Duodenal mucosa (tissue), 2 donors: ENCODE data around the gene SLC7A10.

ENCODE experiments used
- H3K27ac ChIP-seq: one replicate; pipeline ENCODE4 v1.7.0; 2013; ENCODE audit warnings: low read depth, low read length
- H3K27me3 ChIP-seq, 2 donors: one replicate each; pipeline ENCODE4 v1.7.0; 2013; ENCODE audit warnings: low read length in 2 of 2, control low read depth in 1 of 2; ENCODE audit not compliant: insufficient read depth in 2 of 2, control insufficient read depth in 1 of 2
- H3K36me3 ChIP-seq, 2 donors: one replicate each; pipeline ENCODE4 v1.7.0; 2013; ENCODE audit warnings: low read length in 2 of 2, control low read depth in 1 of 2; ENCODE audit not compliant: insufficient read depth in 2 of 2, control insufficient read depth in 1 of 2
- H3K4me1 ChIP-seq, 2 donors: one replicate each; pipeline ENCODE4 v1.7.0; 2013; ENCODE audit warnings: low read length in 2 of 2, control low read depth in 1 of 2; ENCODE audit not compliant: insufficient read depth in 2 of 2, control insufficient read depth in 1 of 2
- H3K4me3 ChIP-seq, 2 donors: one replicate each; pipeline ENCODE4 v1.7.0; 2013; ENCODE audit warnings: low read length in 2 of 2, low read depth in 1 of 2
- H3K9ac ChIP-seq, 2 donors: one replicate each; pipeline ENCODE4 v1.7.0; 2013; ENCODE audit warnings: low read length in 2 of 2, low read depth in 1 of 2
- H3K9me3 ChIP-seq, 2 donors: one replicate each; pipeline ENCODE4 v1.7.0; 2013; ENCODE audit warnings: low read length in 2 of 2, control low read depth in 1 of 2; ENCODE audit not compliant: control insufficient read depth in 1 of 2

Gene SLC7A10

DNA sequence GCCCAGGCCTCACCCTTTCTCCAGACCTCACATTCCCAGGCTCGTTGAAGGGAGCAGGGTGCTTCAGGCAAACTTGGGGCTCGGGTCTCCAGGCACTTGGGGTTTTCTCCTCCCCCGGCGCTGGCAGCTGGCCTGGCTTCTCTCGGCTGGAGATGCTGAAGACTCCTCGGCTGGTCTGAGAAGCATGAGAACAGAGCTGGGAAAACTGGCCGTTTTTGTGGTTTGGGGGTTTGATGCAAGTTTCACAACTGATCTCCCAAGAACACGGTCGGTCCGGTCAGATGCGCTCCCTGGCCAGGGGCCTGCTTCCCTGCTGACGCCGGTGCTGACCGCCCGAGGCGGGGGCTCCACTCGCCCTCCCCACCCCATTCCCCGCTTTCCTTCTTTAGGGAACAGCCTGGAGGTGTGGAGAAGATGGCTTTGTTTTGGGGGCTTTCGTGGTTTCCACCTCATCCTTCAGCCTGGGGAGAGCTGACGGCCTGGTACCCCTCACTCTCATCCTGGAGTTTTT is 41.4 kb upstream of the SLC7A10 start:
- no peak overlapping the region for H3K27ac ChIP-seq
- H3K4me1 ChIP-seq, result no peaks in the 10 kb centered on the region
- no peaks in the 10 kb centered on the region for H3K36me3 ChIP-seq
- no peak overlapping the region for H3K4me3 ChIP-seq
- no peaks in the 10 kb centered on the region for H3K27me3 ChIP-seq
- no peak overlapping the region for H3K9ac ChIP-seq
- H3K9me3 ChIP-seq, result no peaks in the 10 kb centered on the region

DNA sequence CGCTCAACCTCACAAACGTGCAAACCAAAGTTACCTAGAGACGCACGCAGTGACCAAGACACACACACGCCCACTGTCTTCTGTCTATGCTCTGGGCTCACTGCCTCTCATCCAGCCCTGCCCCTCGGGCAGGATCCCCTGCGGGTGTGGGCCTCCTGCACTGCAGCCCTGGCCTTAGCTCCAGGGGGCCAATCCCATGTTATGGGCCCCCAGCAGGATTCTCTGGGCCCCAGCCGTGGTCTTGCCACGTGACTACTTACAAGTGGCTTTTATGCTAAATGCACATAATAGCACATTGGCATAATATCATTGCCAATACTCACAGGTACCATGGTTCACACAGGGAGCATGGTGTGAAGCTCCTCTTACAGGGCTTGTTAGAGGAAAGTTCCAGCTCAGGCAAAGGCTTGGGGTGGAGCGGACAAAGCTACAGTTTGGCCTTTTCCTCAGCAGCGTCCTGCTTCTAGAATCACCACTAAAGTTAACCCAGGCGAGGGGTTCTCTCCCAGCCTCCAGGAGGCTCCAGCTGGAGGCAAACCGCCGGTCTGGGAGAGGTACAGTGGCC is 39.3 kb upstream of the SLC7A10 start:
- H3K27ac ChIP-seq, result no peak overlapping the region
- H3K4me3 ChIP-seq, result no peak overlapping the region
- H3K4me1 ChIP-seq, result no peaks in the 10 kb centered on the region
- no peaks in the 10 kb centered on the region for H3K27me3 ChIP-seq
- H3K9ac ChIP-seq, result no peak overlapping the region
- no peaks in the 10 kb centered on the region for H3K9me3 ChIP-seq
- H3K36me3 ChIP-seq, result no peaks in the 10 kb centered on the region

DNA sequence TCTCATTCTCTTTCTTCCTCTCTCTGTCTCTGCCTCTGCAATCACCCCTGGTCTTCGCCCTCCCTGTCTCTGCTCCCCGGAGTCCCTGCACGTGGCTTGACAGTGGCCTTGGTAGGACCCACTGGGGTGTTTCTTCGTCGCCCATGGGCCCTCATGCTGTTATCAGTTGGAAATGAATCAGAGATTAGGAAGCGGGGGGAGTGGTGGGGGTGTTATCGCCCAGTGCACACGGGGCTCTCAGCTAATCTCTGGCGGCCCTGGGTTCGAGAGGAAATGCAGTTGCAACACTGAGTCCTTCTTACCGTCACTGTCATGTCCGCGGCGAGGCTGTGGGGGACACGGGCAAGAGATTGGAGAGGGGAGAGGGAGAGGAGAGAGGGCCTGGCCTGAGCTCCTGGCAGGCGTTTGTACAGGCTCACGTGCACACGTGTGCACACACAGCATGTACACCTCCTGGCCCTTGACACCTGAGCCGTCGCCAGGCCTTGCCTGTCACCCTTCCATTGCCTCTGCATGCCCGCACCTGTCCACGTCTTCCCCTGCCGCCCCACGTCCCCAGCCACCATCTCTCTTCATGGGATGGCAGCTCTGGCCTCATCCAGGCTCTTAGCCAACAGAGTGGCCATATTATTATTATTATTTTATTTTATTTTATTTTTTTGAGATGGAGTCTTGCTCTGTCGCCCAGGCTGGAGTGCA is 37.8 kb upstream of the SLC7A10 start:
- Histone ChIP-seq H3K9me3 (no peaks in the 10 kb centered on the region), H3K36me3 (no peaks in the 10 kb centered on the region), H3K27me3 (no peaks in the 10 kb centered on the region), H3K27ac (no peak overlapping the region), H3K9ac (no peak overlapping the region), H3K4me1 (no peaks in the 10 kb centered on the region), H3K4me3 (no peak overlapping the region)

DNA sequence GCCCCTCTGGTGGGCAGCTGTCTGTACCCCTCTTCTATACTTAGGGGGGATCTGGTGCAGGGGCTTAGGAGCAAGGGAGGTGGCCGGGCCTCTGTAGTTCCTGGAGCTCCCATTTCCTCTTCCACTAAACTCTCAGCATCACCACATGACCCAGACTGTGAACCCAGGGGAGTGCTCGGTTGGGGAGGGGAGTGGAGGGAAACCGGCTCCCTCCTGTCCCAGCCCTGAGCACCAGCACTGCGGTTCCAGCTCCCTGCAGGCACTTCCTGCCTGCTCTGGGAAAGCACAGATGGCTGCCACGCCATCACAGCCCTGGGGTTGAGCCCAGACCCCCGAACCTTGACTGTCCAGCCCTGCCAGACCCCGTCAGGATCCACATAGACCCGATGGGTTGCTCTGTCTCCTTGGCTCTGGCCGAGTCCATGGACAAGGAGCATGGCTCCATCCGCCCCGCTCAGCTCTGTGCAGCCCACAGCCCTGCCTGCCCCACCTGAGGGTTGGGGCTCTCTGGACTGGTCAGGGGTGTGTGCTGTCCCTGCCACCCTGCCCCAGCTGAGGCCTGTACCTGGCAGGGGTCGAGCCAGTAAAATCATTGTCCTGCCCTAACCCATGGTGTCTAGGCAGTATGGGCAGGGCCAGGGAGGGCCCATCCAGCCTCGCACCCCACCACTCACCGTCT is 36.0 kb upstream of the SLC7A10 start:
- Histone ChIP-seq H3K4me1 (no peaks in the 10 kb centered on the region), H3K27me3 (no peaks in the 10 kb centered on the region), H3K4me3 (no peak overlapping the region), H3K36me3 (no peaks in the 10 kb centered on the region), H3K27ac (no peak overlapping the region), H3K9ac (no peak overlapping the region), H3K9me3 (no peaks in the 10 kb centered on the region)

DNA sequence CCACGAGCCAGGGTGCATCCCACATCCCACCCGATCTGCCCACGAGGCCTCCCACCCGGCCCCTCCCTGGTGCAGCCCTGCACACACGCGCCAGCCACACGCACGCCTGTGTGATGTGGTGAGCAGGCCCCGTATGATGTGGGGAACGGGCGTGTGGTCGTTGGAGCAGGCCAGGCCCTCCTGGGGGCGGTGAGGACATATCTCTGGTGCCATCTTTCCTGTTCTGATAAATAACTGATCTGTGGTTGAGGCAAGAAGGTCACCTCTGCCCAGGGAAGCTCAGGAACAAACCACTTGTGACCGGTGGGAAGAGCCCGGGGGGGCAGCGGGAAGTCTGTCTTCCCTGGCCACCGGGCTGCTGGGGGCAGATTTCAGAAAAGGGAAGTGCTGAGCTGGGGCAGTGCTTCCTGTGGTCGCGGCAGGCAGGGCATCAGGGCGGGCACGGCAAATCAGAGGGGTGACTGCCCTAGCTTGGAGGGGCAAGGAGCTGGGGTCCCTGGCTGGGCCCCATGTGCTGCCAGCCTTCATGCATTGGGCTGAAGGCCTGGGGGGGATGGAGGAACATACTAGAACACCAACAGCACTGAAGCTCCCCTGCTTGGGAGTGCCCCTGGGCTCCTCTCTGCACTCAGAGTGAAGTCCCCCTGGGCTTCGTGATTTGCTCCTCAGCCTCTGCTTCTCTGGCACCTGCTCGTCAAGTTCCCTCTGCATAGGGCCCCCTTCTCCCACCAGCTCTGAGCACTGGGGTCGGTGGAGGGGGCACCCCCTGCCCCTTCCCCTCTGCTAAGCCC is 35.2 kb upstream of the SLC7A10 start:
- Histone ChIP-seq H3K27me3 (no peaks in the 10 kb centered on the region), H3K36me3 (no peaks in the 10 kb centered on the region), H3K9me3 (no peaks in the 10 kb centered on the region), H3K9ac (no peak overlapping the region), H3K27ac (no peak overlapping the region), H3K4me3 (no peak overlapping the region), H3K4me1 (no peaks in the 10 kb centered on the region)

DNA sequence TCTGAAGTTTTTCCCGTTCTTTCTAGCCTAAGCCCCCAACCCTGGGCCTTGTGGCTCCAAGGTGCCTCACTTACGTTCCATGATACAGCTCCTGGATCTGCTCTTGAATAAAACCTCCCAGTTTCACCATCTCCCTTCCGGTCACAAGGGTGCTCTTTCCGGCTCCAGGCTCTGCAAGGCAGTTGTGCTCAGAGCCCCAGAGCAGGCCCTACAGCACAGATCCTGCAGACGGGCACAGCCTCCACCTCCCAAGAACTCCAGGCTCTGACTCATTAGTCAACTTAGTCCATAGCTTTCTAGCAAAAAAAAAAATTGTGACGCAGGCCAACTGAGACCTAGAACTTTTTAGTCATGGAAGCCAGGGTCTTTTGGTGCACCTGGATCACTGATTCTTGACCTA is 33.9 kb upstream of the SLC7A10 start:
- H3K27me3 ChIP-seq, result peaks cover 0 to 4% of the 10 kb centered on the region in 2 donors
- H3K4me3 ChIP-seq, result no peak overlapping the region
- H3K27ac ChIP-seq, result no peak overlapping the region
- H3K36me3 ChIP-seq, result no peaks in the 10 kb centered on the region
- no peaks in the 10 kb centered on the region for H3K9me3 ChIP-seq
- no peak overlapping the region for H3K9ac ChIP-seq
- no peaks in the 10 kb centered on the region for H3K4me1 ChIP-seq

DNA sequence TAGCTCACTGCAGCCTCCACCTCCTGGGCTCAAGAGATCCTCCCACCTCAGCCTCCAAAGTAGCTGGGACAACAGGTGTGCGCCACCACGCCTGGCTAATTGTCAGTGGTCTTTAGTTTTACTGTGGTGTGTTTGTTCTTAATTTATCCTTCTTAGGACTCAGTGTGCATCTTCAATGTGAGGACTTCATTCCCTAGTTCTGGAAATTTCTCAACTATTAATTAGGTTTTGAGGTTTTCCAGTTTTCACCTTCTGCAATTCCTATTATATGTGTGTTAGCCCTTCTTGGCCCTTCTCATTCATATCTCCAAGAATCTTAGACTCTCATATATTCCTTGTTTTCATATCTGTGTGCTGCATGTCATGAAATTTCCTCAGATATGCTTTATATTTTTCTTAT is 32.2 kb upstream of the SLC7A10 start:
- H3K27me3 ChIP-seq, result peaks cover 0 to 4% of the 10 kb centered on the region in 2 donors
- H3K36me3 ChIP-seq, result no peaks in the 10 kb centered on the region
- H3K9me3 ChIP-seq, result no peaks in the 10 kb centered on the region
- no peaks in the 10 kb centered on the region for H3K4me1 ChIP-seq
- H3K4me3 ChIP-seq, result no peak overlapping the region
- H3K9ac ChIP-seq, result no peak overlapping the region
- no peak overlapping the region for H3K27ac ChIP-seq

DNA sequence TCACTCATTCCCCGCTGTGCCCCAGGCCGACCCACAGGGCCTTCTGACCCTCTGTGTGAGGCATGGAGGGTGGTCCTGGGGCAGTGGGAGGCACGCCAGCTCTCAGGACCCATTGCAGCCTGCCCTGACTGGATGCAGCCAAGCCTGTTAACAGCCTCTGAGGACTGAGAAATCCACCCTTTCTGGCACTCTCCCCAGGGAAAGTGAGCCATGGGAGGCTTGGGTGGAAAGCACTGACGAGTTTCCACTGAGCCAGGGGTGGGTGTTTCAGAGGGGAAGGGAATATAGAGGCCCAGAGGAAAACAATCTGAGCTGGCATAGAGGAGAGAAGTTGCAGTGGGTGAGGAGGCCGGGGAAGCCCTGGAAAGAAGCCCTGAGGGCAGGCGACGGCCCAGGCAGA is 30.6 kb upstream of the SLC7A10 start:
- no peak overlapping the region for H3K9ac ChIP-seq
- H3K4me1 ChIP-seq, result no peaks in the 10 kb centered on the region
- no peaks in the 10 kb centered on the region for H3K36me3 ChIP-seq
- no peak overlapping the region for H3K4me3 ChIP-seq
- peaks cover 0 to 4% of the 10 kb centered on the region in 2 donors for H3K27me3 ChIP-seq
- no peak overlapping the region for H3K27ac ChIP-seq
- H3K9me3 ChIP-seq, result no peaks in the 10 kb centered on the region

DNA sequence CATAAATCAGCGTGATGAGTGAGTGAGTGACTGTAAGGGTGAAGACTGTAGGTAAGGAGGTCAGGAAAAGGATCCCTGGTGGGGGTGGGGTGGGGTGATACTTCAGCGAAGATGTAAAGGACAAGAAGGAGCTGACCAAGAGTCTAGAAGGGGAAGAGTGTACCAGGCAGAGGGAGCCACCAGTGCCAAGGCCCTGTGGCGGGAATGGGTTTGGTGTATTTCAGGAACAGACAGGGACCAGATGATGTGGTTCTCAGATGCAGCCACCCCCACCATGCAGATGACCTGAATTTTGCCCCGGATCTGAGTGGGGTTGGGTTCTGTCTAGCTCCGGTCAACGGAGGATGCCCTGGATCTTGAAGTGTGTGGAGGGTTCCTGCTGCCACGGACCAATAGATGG is 30.1 kb upstream of the SLC7A10 start:
- Histone ChIP-seq H3K27me3 (peaks cover 0 to 4% of the 10 kb centered on the region in 2 donors), H3K9ac (no peak overlapping the region), H3K4me3 (no peak overlapping the region), H3K36me3 (no peaks in the 10 kb centered on the region), H3K27ac (no peak overlapping the region), H3K9me3 (no peaks in the 10 kb centered on the region), H3K4me1 (no peaks in the 10 kb centered on the region)
